GM19324 (cell line): Measurements from ENCODE around the gene POLR3C.
"Not testable (repeated sequence)": the region's sequence is repeated elsewhere in the genome, so short reads cannot be mapped to it uniquely, and the experiment has no call there.

ENCODE experiments used
- ATAC-seq: cut with Tn5 transposase; IDR thresholded peaks from one replicate; pipeline ENCODE4 v1.9.1; 2021; ENCODE audit warnings: mild to moderate bottlenecking, moderate library complexity; ENCODE audit not compliant: unreplicated experiment, low FRiP score

The POLR3C gene

GRCh38 chr1:145818095-145818494 lies 5.9 kb upstream of the POLR3C start:
- not testable (repeated sequence) for ATAC-seq

GRCh38 chr1:145822779-145823331 lies 1.1 kb upstream of the POLR3C start:
- ATAC-seq = not testable (repeated sequence)

- no peak for ATAC-seq
Observed at GRCh38 chr1:145824499-145824842, 471 bp downstream of the POLR3C start.

- no peak for ATAC-seq
Observed at GRCh38 chr1:145826030-145826429, 2.0 kb downstream of the POLR3C start.

DNA sequence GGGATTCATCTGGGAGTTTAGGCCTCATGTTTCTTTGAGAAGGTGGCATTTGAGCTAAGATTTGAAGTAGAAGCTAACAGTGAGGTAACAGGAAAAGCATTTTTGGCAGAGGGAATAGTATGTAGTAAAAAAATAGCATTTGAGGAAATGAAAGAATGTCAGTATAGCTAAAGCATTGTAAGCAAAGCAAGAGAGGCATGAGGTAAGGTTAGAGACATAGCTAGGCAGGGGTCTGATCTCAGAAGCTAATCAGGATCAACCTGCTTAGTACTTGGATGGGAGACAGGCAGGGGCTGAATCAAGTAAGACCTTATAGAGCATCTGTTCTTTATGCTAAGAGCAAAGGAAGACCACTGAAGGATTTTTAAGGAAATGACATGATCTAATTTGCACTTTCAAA lies 4.0 kb downstream of the POLR3C start:
- no peak for ATAC-seq

DNA sequence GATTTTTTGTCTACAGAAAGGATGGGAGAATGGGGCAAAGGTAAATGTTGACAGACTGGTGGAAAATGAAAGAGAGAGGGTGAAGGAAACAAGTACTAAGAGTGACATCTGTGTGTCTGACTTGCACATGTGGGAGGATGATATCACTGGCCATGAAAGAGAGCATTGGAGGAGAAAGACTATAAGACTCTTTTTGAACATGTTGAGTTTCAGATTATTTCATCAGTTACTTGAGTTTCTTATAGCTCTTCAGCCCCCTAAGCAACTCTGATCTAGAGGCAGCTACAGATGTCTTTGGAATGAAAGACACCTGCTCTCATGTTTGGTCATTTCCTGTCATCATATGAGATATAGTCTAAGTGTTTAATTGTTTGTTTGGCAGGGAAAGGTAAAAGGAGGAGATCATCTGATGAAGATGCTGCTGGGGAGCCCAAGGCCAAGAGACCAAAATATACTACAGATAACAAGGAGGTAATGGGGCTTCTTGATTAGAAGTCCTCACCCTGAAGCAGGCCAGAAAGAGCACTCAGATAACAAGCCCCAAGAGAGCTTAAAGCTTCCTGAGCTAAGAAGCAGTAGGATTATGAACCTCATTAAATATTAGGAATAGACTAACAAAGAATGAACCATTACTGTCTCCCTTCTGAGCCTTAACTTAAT lies 4.5 kb downstream of the POLR3C start:
- ATAC-seq = no peak

- not testable (repeated sequence) for ATAC-seq
Observed at GRCh38 chr1:145830810-145831209, 6.8 kb downstream of the POLR3C start.

GRCh38 chr1:145837656-145838055 lies 13.7 kb downstream of the POLR3C start:
- no peak for ATAC-seq

DNA sequence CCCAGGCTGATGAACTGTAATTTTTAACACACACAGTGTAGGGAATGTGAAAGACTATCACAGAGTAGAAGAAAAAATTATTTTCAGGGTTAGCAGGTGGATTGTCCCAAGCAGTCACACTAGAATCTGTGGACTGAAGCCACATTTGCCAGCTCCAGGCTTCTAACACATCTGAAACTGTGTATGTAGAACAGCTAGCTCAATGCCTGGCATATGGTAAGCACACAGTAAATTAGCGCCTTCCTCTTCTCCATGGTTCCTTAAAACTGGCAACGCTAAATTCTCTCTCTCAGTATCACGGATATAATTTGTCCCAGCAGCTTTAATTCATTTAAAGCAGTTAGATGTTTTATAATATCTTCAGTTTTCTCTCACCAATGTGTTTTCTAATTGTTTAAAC lies 19.0 kb downstream of the POLR3C start:
- no peak for ATAC-seq

DNA sequence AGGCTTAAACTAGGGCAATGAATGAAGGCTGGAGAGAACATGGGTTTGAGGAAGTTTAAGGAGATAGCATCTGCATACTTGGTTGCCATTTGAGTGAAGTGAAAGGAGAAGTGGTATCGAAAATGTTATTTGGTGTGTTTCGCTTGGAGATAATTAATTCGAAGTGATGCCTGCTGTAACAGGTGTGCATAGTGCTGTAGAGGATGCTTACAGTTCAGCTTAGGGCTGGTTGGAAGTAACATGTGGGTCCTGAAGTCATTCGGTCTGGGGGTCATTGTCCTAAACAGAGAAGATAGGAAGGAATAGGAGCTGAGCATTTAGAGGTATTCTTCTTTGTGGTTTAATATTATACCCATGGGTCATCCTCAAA lies 21.1 kb downstream of the POLR3C start:
- ATAC-seq = peak; percentile 64

- ATAC-seq = peak; percentile 68
Observed at GRCh38 chr1:145845514-145846161, 21.6 kb downstream of the POLR3C start, which contains the start of gene NUDT17. Gene NUDT17, plus strand, starts transcription at chr1:145845630. Its CDS starts 11 bp downstream, at chr1:145845641.

- no peak for ATAC-seq
Observed at GRCh38 chr1:145846201-145846612, 22.2 kb downstream of the POLR3C start.

GRCh38 chr1:145847827-145848226 lies 23.8 kb downstream of the POLR3C start:
- no peak for ATAC-seq

DNA sequence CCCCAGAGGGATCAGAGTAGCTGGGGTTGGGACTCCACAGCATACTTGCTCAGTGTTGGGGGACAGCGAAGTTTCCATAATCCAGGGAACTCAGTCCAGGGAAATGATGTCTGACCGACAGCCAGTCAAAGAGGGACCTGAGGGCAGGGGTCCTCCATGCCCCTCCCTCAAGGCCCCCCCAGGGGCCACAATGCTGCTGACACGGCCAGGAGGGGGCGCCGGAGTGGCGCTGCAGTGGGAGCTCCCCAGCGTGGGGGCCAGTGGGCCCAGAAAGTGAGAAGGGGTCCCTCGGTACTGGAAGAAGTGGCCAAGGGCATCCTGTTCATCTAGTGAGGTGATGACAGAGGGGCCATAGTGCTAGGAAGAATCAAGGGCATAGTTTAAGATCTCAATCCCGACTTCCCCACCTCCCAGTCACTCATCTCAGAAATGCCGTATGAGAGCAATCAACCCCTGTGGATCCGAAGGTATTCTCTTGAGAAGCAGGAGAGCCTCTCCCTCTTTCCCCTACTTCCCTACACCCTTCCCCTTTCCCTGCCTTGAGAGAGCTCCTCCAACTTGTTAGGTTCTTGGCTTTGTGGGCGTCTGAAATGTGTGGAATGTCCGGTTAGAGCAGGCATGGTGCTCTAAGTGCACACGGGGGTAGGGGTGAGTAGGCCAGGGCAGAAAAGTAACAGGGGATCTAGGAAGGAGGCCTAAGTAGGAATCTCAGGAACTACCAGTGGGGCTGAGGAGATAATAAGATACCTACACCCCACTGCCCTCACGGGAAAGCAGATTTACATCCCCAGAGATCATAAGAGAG lies 25.6 kb downstream of the POLR3C start:
- ATAC-seq = no peak

- no peak for ATAC-seq
Observed at GRCh38 chr1:145855426-145855948, 31.5 kb downstream of the POLR3C start.

DNA sequence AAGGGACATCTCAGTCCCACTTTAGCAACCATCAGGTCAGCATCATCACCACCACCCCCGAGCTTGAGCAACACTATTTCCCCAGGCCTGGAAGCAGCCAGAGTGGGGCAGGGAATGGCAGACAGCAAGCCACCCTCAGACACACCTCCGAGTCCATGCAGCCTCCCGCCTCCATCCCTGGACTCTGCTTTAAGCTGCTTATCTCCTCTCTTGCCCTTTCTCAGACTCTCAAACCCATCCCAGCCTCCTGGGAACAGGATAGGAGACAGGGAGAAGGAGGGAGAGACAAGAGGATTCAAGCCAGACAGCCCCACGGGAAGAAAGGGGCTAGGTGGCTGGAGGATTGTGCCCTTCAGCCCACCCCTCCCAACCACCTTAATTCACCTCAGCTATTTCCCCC lies 33.2 kb downstream of the POLR3C start:
- ATAC-seq = no peak

- ATAC-seq = no peak
Observed at GRCh38 chr1:145858238-145858900, 34.4 kb downstream of the POLR3C start.

- peak; percentile 92 for ATAC-seq
Observed at GRCh38 chr1:145858901-145859490, 35.0 kb downstream of the POLR3C start, which contains the start of gene PIAS3. Gene PIAS3, minus strand, starts transcription at chr1:145859081. Its CDS starts 91 bp downstream, at chr1:145858990.

GRCh38 chr1:145859491-145860023 lies 35.6 kb downstream of the POLR3C start:
- ATAC-seq = peak; percentile 68
